H9 (cell line): ENCODE results near the gene CEP112. TPM values are rescaled to one million over a fixed set of nuclear protein-coding genes. Genes with fewer than 3 reads are reported as not detected.

ENCODE experiments used
- DNase-seq: peaks from one replicate; pipeline ENCODE4 v3.0.0-alpha.2; 2017
- H2AFZ ChIP-seq: one replicate; pipeline ENCODE4 v1.6.1; 2013; ENCODE audit warnings: mild to moderate bottlenecking, low read length, control low read depth, moderate library complexity
- H2AK5ac ChIP-seq: 2 replicates; pipeline ENCODE4 v1.6.1; 2013; ENCODE audit warnings: low read length, control low read depth, mixed read lengths; ENCODE audit not compliant: insufficient read length
- H2BK120ac ChIP-seq: one replicate; pipeline ENCODE4 v1.6.1; 2013; ENCODE audit warnings: low read depth, mild to moderate bottlenecking, low read length, control low read depth, inconsistent platforms; ENCODE audit not compliant: poor library complexity, severe bottlenecking
- H2BK12ac ChIP-seq: 2 replicates; pipeline ENCODE4 v1.6.1; 2013; ENCODE audit warnings: low read length, control low read depth, mixed read lengths, low read depth; ENCODE audit not compliant: insufficient read length
- H2BK15ac ChIP-seq: 2 replicates; pipeline ENCODE4 v1.6.1; 2013; ENCODE audit warnings: low read depth, low read length, control low read depth
- H2BK20ac ChIP-seq: one replicate; pipeline ENCODE4 v1.6.1; 2013; ENCODE audit warnings: low read depth, mild to moderate bottlenecking, low read length, control low read depth, inconsistent platforms; ENCODE audit not compliant: poor library complexity, severe bottlenecking
- H2BK5ac ChIP-seq: 2 replicates; pipeline ENCODE4 v1.6.1; 2013; ENCODE audit warnings: low read length, control low read depth, mixed read lengths; ENCODE audit not compliant: insufficient read length
- H3K14ac ChIP-seq: 2 replicates; pipeline ENCODE4 v1.6.1; 2013; ENCODE audit warnings: low read length, control low read depth; ENCODE audit not compliant: insufficient read depth
- H3K18ac ChIP-seq: 2 replicates; pipeline ENCODE4 v1.6.1; 2013; ENCODE audit warnings: low read depth, mild to moderate bottlenecking, mixed read lengths, low read length, control low read depth; ENCODE audit not compliant: insufficient read length
- H3K23ac ChIP-seq: 2 replicates; pipeline ENCODE4 v1.6.1; 2013; ENCODE audit warnings: low read length, control low read depth, mixed read lengths, low read depth; ENCODE audit not compliant: insufficient read length
- H3K23me2 ChIP-seq: 2 replicates; pipeline ENCODE4 v1.6.1; 2013; ENCODE audit warnings: low read depth, mild to moderate bottlenecking, mixed read lengths, low read length, control low read depth; ENCODE audit not compliant: insufficient read length, poor library complexity, severe bottlenecking
- H3K27ac ChIP-seq: 2 replicates; pipeline ENCODE4 v1.5.1; 2013; ENCODE audit warnings: low read length, control low read depth, mixed read lengths, low read depth; ENCODE audit not compliant: insufficient read length
- H3K27me3 ChIP-seq: 2 replicates; pipeline ENCODE4 v1.6.1; 2013; ENCODE audit warnings: low read length, control low read depth, inconsistent platforms; ENCODE audit not compliant: insufficient read depth
- H3K4ac ChIP-seq: 2 replicates; pipeline ENCODE4 v1.6.1; 2013; ENCODE audit warnings: low read depth, mild to moderate bottlenecking, control low read depth, inconsistent platforms, low read length, moderate library complexity
- H3K4me1 ChIP-seq: 2 replicates; pipeline ENCODE4 v1.6.1; 2013; ENCODE audit warnings: low read length, control low read depth, inconsistent platforms; ENCODE audit not compliant: insufficient read depth
- H3K4me2 ChIP-seq: 2 replicates; pipeline ENCODE4 v1.6.1; 2013; ENCODE audit warnings: low read length, control low read depth, mixed read lengths; ENCODE audit not compliant: insufficient read length, insufficient read depth
- H3K56ac ChIP-seq: 2 replicates; pipeline ENCODE4 v1.6.1; 2013; ENCODE audit warnings: low read depth, mild to moderate bottlenecking, mixed read lengths, low read length, control low read depth; ENCODE audit not compliant: insufficient read length
- H3K79me1 ChIP-seq: 2 replicates; pipeline ENCODE4 v1.6.1; 2013; ENCODE audit warnings: low read depth, mild to moderate bottlenecking, moderate library complexity, low read length, control low read depth, inconsistent platforms; ENCODE audit not compliant: insufficient read depth, poor library complexity, severe bottlenecking
- H3K79me2 ChIP-seq: 2 replicates; pipeline ENCODE4 v1.6.1; 2013; ENCODE audit warnings: low read length, control low read depth, inconsistent platforms; ENCODE audit not compliant: insufficient read depth
- H3K9ac ChIP-seq: 2 replicates; pipeline ENCODE4 v1.6.1; 2013; ENCODE audit warnings: low read length, control low read depth, mixed read lengths; ENCODE audit not compliant: insufficient read length; ENCODE audit errors: extremely low read depth
- H3K9me3 ChIP-seq: one replicate; pipeline ENCODE4 v1.6.1; 2013; ENCODE audit warnings: low read depth, low read length, inconsistent platforms; ENCODE audit not compliant: control insufficient read depth
- H3T11ph ChIP-seq: one replicate; pipeline ENCODE4 v1.6.1; 2013; ENCODE audit warnings: mild to moderate bottlenecking, low read length, control low read depth, inconsistent platforms
- H4K20me1 ChIP-seq: one replicate; pipeline ENCODE4 v1.6.1; 2013; ENCODE audit not compliant: control insufficient read depth, insufficient read length, insufficient read depth
- H4K5ac ChIP-seq: 2 replicates; pipeline ENCODE4 v1.6.1; 2013; ENCODE audit warnings: low read depth, mild to moderate bottlenecking, mixed read lengths, low read length, control low read depth; ENCODE audit not compliant: insufficient read length
- H4K8ac ChIP-seq: replicated peaks from 2 replicates; pipeline ENCODE4 v1.6.1; 2013; ENCODE audit warnings: low read length, control low read depth, mixed read lengths, low read depth; ENCODE audit not compliant: insufficient read length
- H4K91ac ChIP-seq: 2 replicates; pipeline ENCODE4 v1.6.1; 2013; ENCODE audit warnings: low read depth, mild to moderate bottlenecking, moderate library complexity, mixed read lengths, low read length, control low read depth; ENCODE audit not compliant: insufficient read length
- H3K27ac Mint-ChIP-seq, 3 experiments: 2 replicates in 2 of 3; 3 replicates in 1 of 3; pipeline ENCODE4 v1.8.0; 2020 to 2021; ENCODE audit warnings: mixed read lengths in 3 of 3, mild to moderate bottlenecking in 1 of 3, moderate library complexity in 1 of 3
- H3K27me3 Mint-ChIP-seq: 2 replicates; pipeline ENCODE4 v1.8.0; 2021; ENCODE audit warnings: low read depth, mild to moderate bottlenecking, moderate library complexity, mixed read lengths
- H3K36me3 Mint-ChIP-seq, 3 experiments: 2 replicates in 2 of 3; 3 replicates in 1 of 3; pipeline ENCODE4 v1.8.0; 2020 to 2021; ENCODE audit warnings: low read depth in 3 of 3, mixed read lengths in 3 of 3; ENCODE audit not compliant: insufficient read depth in 1 of 3
- H3K4me1 Mint-ChIP-seq, 2 experiments: 2 replicates each; pipeline ENCODE4 v1.8.0; 2020; ENCODE audit warnings: mixed read lengths in 2 of 2
- H3K4me3 Mint-ChIP-seq, 2 experiments: 2 replicates in 1 of 2; 3 replicates in 1 of 2; pipeline ENCODE4 v1.8.0; 2020 to 2021; ENCODE audit warnings: mild to moderate bottlenecking in 2 of 2, mixed read lengths in 2 of 2, moderate library complexity in 1 of 2
- H3K9me3 Mint-ChIP-seq, 2 experiments: 2 replicates in 1 of 2; 3 replicates in 1 of 2; pipeline ENCODE4 v1.8.0; 2020; ENCODE audit warnings: mild to moderate bottlenecking in 2 of 2, mixed read lengths in 2 of 2, moderate library complexity in 1 of 2
- WGBS: extraction: QIAGEN DNeasy Blood & Tissue Kit; methylation state at CpG from one replicate; pipeline ENCODE4 v1.1.7; 2013; ENCODE audit warnings: missing lambda C conversion rate, low lambda C conversion rate, mixed read lengths; ENCODE audit not compliant: insufficient read length; ENCODE audit errors: extremely low coverage; 5-methylcytosine and 5-hydroxymethylcytosine counted together
- total RNA-seq: library from RNA; stranded (reverse); gene quantifications from 2 replicates; pipeline ENCODE4 v1.2.1, GENCODE V29; 2021
- TF ChIP-seq, protein P1 (sequence below): fragments of 200-600 bp; sonication (generic); conservative IDR thresholded peaks from 3 replicates; pipeline ENCODE4 v1.8.0; 2021; ENCODE audit warnings: antibody characterized with exemption, mild to moderate bottlenecking

CEP112 gene
- total RNA-seq, 1 experiment from 2014 or later, result 5.4 TPM

DNA sequence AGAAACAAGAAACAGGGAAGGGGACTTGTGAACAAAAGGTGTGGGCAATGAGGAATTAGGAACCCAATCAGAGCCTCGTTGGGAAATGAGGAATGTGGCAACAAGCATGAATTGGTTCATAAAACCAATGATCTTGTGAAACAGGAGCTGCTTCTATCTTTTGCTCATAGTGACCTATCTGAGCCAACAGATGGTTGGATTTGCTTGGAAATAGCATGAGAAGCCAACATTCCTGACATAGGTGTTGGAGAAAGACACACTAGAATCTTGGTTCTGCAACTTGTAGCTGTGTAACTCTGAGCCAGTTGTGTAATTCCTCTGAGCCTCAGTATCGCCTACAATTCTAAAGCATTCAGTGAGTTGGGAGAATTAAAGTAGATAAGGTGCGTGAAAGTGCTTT lies 378.6 kb downstream of the CEP112 start:
- Histone ChIP-seq H3K79me1 (no peaks in the 10 kb centered on the region), H3T11ph (no peak overlapping the region), H2BK15ac (no peak overlapping the region), H3K14ac (no peak overlapping the region), H4K8ac (no peak overlapping the region), H3K4me1 (no peaks in the 10 kb centered on the region), H3K23ac (no peak overlapping the region), H3K56ac (no peak overlapping the region), H3K27me3 (no peaks in the 10 kb centered on the region), H4K5ac (no peak overlapping the region), H4K91ac (no peak overlapping the region), H2BK20ac (no peak overlapping the region), H3K4me2 (no peak overlapping the region), H3K79me2 (no peaks in the 10 kb centered on the region), H3K27ac (no peak overlapping the region), H3K23me2 (no peaks in the 10 kb centered on the region), H2AK5ac (no peak overlapping the region), H3K9ac (no peak overlapping the region), H2AFZ (no peak overlapping the region), H2BK5ac (no peak overlapping the region), H2BK120ac (no peak overlapping the region), H3K4ac (no peak overlapping the region), H3K18ac (no peak overlapping the region), H3K9me3 (no peaks in the 10 kb centered on the region), H2BK12ac (no peak overlapping the region), H4K20me1 (no peaks in the 10 kb centered on the region)
- TF ChIP-seq, protein P1, sequence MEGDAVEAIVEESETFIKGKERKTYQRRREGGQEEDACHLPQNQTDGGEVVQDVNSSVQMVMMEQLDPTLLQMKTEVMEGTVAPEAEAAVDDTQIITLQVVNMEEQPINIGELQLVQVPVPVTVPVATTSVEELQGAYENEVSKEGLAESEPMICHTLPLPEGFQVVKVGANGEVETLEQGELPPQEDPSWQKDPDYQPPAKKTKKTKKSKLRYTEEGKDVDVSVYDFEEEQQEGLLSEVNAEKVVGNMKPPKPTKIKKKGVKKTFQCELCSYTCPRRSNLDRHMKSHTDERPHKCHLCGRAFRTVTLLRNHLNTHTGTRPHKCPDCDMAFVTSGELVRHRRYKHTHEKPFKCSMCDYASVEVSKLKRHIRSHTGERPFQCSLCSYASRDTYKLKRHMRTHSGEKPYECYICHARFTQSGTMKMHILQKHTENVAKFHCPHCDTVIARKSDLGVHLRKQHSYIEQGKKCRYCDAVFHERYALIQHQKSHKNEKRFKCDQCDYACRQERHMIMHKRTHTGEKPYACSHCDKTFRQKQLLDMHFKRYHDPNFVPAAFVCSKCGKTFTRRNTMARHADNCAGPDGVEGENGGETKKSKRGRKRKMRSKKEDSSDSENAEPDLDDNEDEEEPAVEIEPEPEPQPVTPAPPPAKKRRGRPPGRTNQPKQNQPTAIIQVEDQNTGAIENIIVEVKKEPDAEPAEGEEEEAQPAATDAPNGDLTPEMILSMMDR, result no peak
- H3K9me3 Mint-ChIP-seq, result peaks cover 14 to 16% of the 10 kb centered on the region in 2 experiments
- no peak for DNase-seq
- no peak overlapping the region for H3K4me3 Mint-ChIP-seq
- no peaks in the 10 kb centered on the region for H3K27me3 Mint-ChIP-seq
- peaks cover 11 to 12% (median 11%) of the 10 kb centered on the region in 3 experiments for H3K36me3 Mint-ChIP-seq
- WGBS, result no CpG with 5 or more reads among the region's 3 CpGs
- H3K4me1 Mint-ChIP-seq, result no peaks in the 10 kb centered on the region
- H3K27ac Mint-ChIP-seq, result no peak overlapping the region
